ENCODE measurements around the gene BTG4.

The BTG4 gene

GRCh38 chr11:111446404-111447111 lies 65.6 kb downstream of the BTG4 start:
- Histone ChIP-seq H3K36me3 (ENCODE audit: insufficient read depth, low read length) (no peaks in the 10 kb centered on the region), H3K4me3 (ENCODE audit: low read depth in 1 of 2, low read length in 2 of 2) (no peak overlapping the region), H3K27me3 (ENCODE audit: insufficient read depth, low read length, poor library complexity) (peaks cover 3% of the 10 kb centered on the region), H3K9ac (ENCODE audit: low read depth, low read length) (no peak overlapping the region), H3K27ac (ENCODE audit: low read length) (no peak overlapping the region), H3K9me3 (ENCODE audit: insufficient read depth, low read length, severe bottlenecking) (no peaks in the 10 kb centered on the region), H3K79me2 (ENCODE audit: insufficient read depth, low read length) (no peaks in the 10 kb centered on the region), H3K4me1 (ENCODE audit: insufficient read depth, low read length) (peaks cover 9% of the 10 kb centered on the region), H4K20me1 (ENCODE audit: insufficient read depth, low read length) (no peaks in the 10 kb centered on the region), H3K4me2 (ENCODE audit: insufficient read depth, low read length) (no peak overlapping the region), H2AFZ (ENCODE audit: low read depth, low read length) (no peak overlapping the region)
- peak; percentile 85 for DNase-seq
- TF ChIP-seq EZH2 (IDR thresholded peaks at IDR 0.05; ENCODE audit: borderline replicate concordance, low read depth, low read length, severe bottlenecking) (no peak), CTCF (IDR thresholded peaks at IDR 0.05; ENCODE audit: borderline replicate concordance, extremely low read depth, low read length, poor library complexity, severe bottlenecking) (peak; percentile 97)
- ATAC-seq (ENCODE audit: insufficient read depth, low read depth) = peak; percentile 99

GRCh38 chr11:111445586-111445985 lies 66.6 kb downstream of the BTG4 start:
- no peak for TF ChIP-seq EZH2 (IDR thresholded peaks at IDR 0.05; ENCODE audit: borderline replicate concordance, low read depth, low read length, severe bottlenecking)
- no peak for TF ChIP-seq CTCF (IDR thresholded peaks at IDR 0.05; ENCODE audit: borderline replicate concordance, extremely low read depth, low read length, poor library complexity, severe bottlenecking)
- no peak overlapping the region for H2AFZ ChIP-seq (ENCODE audit: low read depth, low read length)

More at GRCh38 chr11:111445586-111445985, 66.6 kb downstream of the BTG4 start:
- Histone ChIP-seq H3K27ac (ENCODE audit: low read length) (no peak overlapping the region), H3K9ac (ENCODE audit: low read depth, low read length) (no peak overlapping the region), H3K9me3 (ENCODE audit: insufficient read depth, low read length, severe bottlenecking) (no peaks in the 10 kb centered on the region), H3K4me3 (ENCODE audit: low read depth in 1 of 2, low read length in 2 of 2) (no peak overlapping the region), H3K4me2 (ENCODE audit: insufficient read depth, low read length) (no peak overlapping the region), H3K27me3 (ENCODE audit: insufficient read depth, low read length, poor library complexity) (no peaks in the 10 kb centered on the region), H3K4me1 (ENCODE audit: insufficient read depth, low read length) (peaks cover 12% of the 10 kb centered on the region), H3K79me2 (ENCODE audit: insufficient read depth, low read length) (no peaks in the 10 kb centered on the region), H4K20me1 (ENCODE audit: insufficient read depth, low read length) (no peaks in the 10 kb centered on the region), H3K36me3 (ENCODE audit: insufficient read depth, low read length) (no peaks in the 10 kb centered on the region)
- ATAC-seq (ENCODE audit: insufficient read depth, low read depth) (no peak), DNase-seq (no peak)

Measured in DND-41 (cell line).